Right lobe of liver (tissue), 6 donors: ENCODE results near the gene HOXD4. TPM values are rescaled to one million over a fixed set of nuclear protein-coding genes. Genes with fewer than 3 reads are reported as not detected.

Experiments used
- ATAC-seq, 4 donors: fragments of 200-7000 bp; cut with Tn5 transposase; one replicate each; pipeline ENCODE4 v1.9.1; 2020; ENCODE audit warnings: mild to moderate bottlenecking in 4 of 4, moderate library complexity in 4 of 4
- DNase-seq, 3 donors: peaks; one replicate each; pipeline ENCODE4 v3.0.0-alpha.2; 2020
- H3K27ac ChIP-seq, 3 donors: fragments of 200-600 bp; one replicate each; pipeline ENCODE4 v1.8.0; 2022
- H3K27me3 ChIP-seq, 2 donors: fragments of 200-600 bp; one replicate each; pipeline ENCODE4 v1.8.0; 2022
- H3K36me3 ChIP-seq, 4 donors: fragments of 200-600 bp; sonication (generic) in 1 of 4; one replicate each; pipeline versions ENCODE4 v1.5.1 to v1.8.0; 2017 to 2022; ENCODE audit warnings: control low read depth in 1 of 4
- H3K4me1 ChIP-seq, 4 donors: fragments of 200-600 bp; sonication (generic) in 1 of 4; one replicate each; pipeline versions ENCODE4 v1.5.1 to v1.8.0; 2017 to 2022; ENCODE audit warnings: control low read depth in 1 of 4
- H3K4me3 ChIP-seq, 3 donors: fragments of 200-600 bp; one replicate each; pipeline ENCODE4 v1.8.0; 2022
- H3K9me3 ChIP-seq, 4 donors: fragments of 200-600 bp; sonication (generic) in 1 of 4; one replicate each; pipeline versions ENCODE4 v1.5.1 to v1.8.0; 2017 to 2022; ENCODE audit warnings: control low read depth in 1 of 4
- CTCF ChIP-seq, 4 donors: fragments of 200-600 bp in 3 of 4; fragments of 450-650 bp in 1 of 4; IDR thresholded peaks; one replicate each; pipeline versions ENCODE4 v1.5.1 to v1.8.0; 2016 to 2022; ENCODE audit warnings: antibody characterized with exemption in 4 of 4, mild to moderate bottlenecking in 2 of 4
- POLR2A ChIP-seq: fragments of 450-650 bp; IDR thresholded peaks from one replicate; pipeline ENCODE4 v1.6.1; 2017; ENCODE audit warnings: antibody characterized with exemption, mild to moderate bottlenecking
- WGBS: methylation state at CpG from one replicate; pipeline ENCODE4 v1.1.6; 2018; ENCODE audit warnings: low coverage, low lambda C conversion rate; ENCODE audit not compliant: insufficient coverage; ENCODE audit errors: missing lambda C conversion rate; 5-methylcytosine and 5-hydroxymethylcytosine counted together
- intact Hi-C, 2 donors: fragments of 100-400 bp; cut with DNase I; formaldehyde crosslinking; loops; one replicate each; pipeline versions ENCODE4 v1.11.2 to v1.14.1; 2022
- total RNA-seq, 6 experiments: library from RNA; depleted of rRNA in 2 of 6; stranded (reverse); fragments of >200 nt in 2 of 6; fragmentation: NEBNext Ultra II Directional in 3 of 6; extraction: Animal tissue kit (Norgen Biotek cat#: 25700) in 3 of 6; gene quantifications; one replicate each; pipeline versions ENCODE4 v1.1.0 to v1.2.4, GENCODE V29; 2016 to 2023
- donor health status: DM: no; HTN: yes; CAD: no.
- donor health status: DM: no; HTN: no; CAD: no.
- donor health status: DM: no; HTN: no; CAD: no.
- donor health status: DM: no; HTN: yes; CAD: no.
- donor health status: DM: no; HTN: yes; CAD: no.

Gene HOXD4
- total RNA-seq, 6 experiments from 2014 or later: not detected

GRCh38 chr2:176166272-176166671, 14.9 kb downstream of the HOXD4 start:
- Histone ChIP-seq H3K27ac (no peak overlapping the region), H3K27me3 (peaks cover 10 to 56% of the 10 kb centered on the region in 2 donors), H3K36me3 (no peaks in the 10 kb centered on the region), H3K9me3 (no peaks in the 10 kb centered on the region), H3K4me3 (no peak overlapping the region), H3K4me1 (no peaks in the 10 kb centered on the region)
- no peak for ATAC-seq
- WGBS: 25% methylated on average over 2 of the region's 2 CpGs
- TF ChIP-seq CTCF (IDR thresholded peaks at IDR 0.05) (no peak), POLR2A (no peak)
- intact Hi-C loops: no loop called here
- DNase-seq: no peak

GRCh38 chr2:176167398-176167797, 16.0 kb downstream of the HOXD4 start:
- H3K9me3 ChIP-seq: no peaks in the 10 kb centered on the region
- ATAC-seq: no peak
- H3K4me1 ChIP-seq: no peaks in the 10 kb centered on the region
- H3K27ac ChIP-seq: no peak overlapping the region
- intact Hi-C loops: no loop called here
- WGBS: 54% methylated on average over 1 of the region's 1 CpG
- peaks cover 17 to 63% of the 10 kb centered on the region in 2 donors for H3K27me3 ChIP-seq
- TF ChIP-seq CTCF (IDR thresholded peaks at IDR 0.05) (no peak), POLR2A (no peak)
- no peaks in the 10 kb centered on the region for H3K36me3 ChIP-seq
- no peak for DNase-seq
- no peak overlapping the region for H3K4me3 ChIP-seq

- H3K27ac ChIP-seq: no peak overlapping the region
- WGBS: 57% methylated on average over 1 of the region's 5 CpGs
- TF ChIP-seq CTCF (IDR thresholded peaks at IDR 0.05): no peak
- TF ChIP-seq POLR2A: no peak
- no peaks in the 10 kb centered on the region for H3K4me1 ChIP-seq
- no peak for DNase-seq
- intact Hi-C loops: no loop called here
- ATAC-seq: no peak
- H3K9me3 ChIP-seq: no peaks in the 10 kb centered on the region
- no peaks in the 10 kb centered on the region for H3K36me3 ChIP-seq
- H3K27me3 ChIP-seq: peaks cover 23 to 61% of the 10 kb centered on the region in 2 donors
- no peak overlapping the region for H3K4me3 ChIP-seq
These were observed 17.8 kb downstream of the HOXD4 start for GRCh38 chr2:176169181-176169580.

GRCh38 chr2:176169711-176170110, 18.4 kb downstream of the HOXD4 start:
- WGBS: 29% methylated on average over 2 of the region's 2 CpGs
- TF ChIP-seq POLR2A: no peak
- no peak for TF ChIP-seq CTCF (IDR thresholded peaks at IDR 0.05)
- H3K9me3 ChIP-seq: no peaks in the 10 kb centered on the region
- ATAC-seq: no peak
- H3K27me3 ChIP-seq: peaks cover 29 to 57% of the 10 kb centered on the region in 2 donors
- no peak overlapping the region for H3K4me3 ChIP-seq
- no peak overlapping the region for H3K27ac ChIP-seq
- no peaks in the 10 kb centered on the region for H3K4me1 ChIP-seq
- no peak for DNase-seq
- intact Hi-C loops: no loop called here
- H3K36me3 ChIP-seq: no peaks in the 10 kb centered on the region
